Tibial nerve (tissue), 4 donors: ENCODE data around the gene PCYOX1L. TPM values are rescaled to one million over a fixed set of nuclear protein-coding genes. Genes with fewer than 3 reads are reported as not detected.

ENCODE experiments used
- DNase-seq, 2 donors: peaks; one replicate each; pipeline ENCODE4 v3.0.0-alpha.2; 2019; ENCODE audit warnings: low spot score in 2 of 2
- H3K27ac ChIP-seq, 4 donors: fragments of 200-600 bp; sonication (generic) in 3 of 4; one replicate each; pipeline ENCODE4 v1.5.1; 2017 to 2019; ENCODE audit warnings: mild to moderate bottlenecking in 1 of 4
- H3K27me3 ChIP-seq, 2 donors: fragments of 200-600 bp; sonication (generic) in 1 of 2; one replicate each; pipeline versions ENCODE4 v1.5.1 to v1.6.0; 2017 to 2019
- H3K36me3 ChIP-seq, 3 donors: fragments of 200-600 bp; sonication (generic); one replicate each; pipeline ENCODE4 v1.5.1; 2018 to 2019
- H3K4me1 ChIP-seq, 4 donors: fragments of 200-600 bp; sonication (generic) in 3 of 4; one replicate each; pipeline ENCODE4 v1.5.1; 2017 to 2019
- H3K4me3 ChIP-seq, 4 donors: fragments of 200-600 bp; sonication (generic) in 3 of 4; one replicate each; pipeline ENCODE4 v1.5.1; 2017 to 2019; ENCODE audit warnings: mild to moderate bottlenecking in 1 of 4, moderate library complexity in 1 of 4
- H3K9me3 ChIP-seq, 4 donors: fragments of 200-600 bp; sonication (generic) in 3 of 4; one replicate each; pipeline ENCODE4 v1.5.1; 2017 to 2019
- EP300 ChIP-seq, 2 donors: sonication (generic); formaldehyde crosslinking; IDR thresholded peaks; one replicate each; pipeline ENCODE4 v1.6.1; 2017; ENCODE audit warnings: antibody characterized with exemption in 2 of 2, mild to moderate bottlenecking in 1 of 2
- POLR2A ChIP-seq, 2 donors: fragments of 450-650 bp; IDR thresholded peaks; one replicate each; pipeline ENCODE4 v1.6.1; 2017; ENCODE audit warnings: antibody characterized with exemption in 2 of 2, mild to moderate bottlenecking in 2 of 2, moderate library complexity in 2 of 2
- WGBS, 2 donors: methylation state at CpG; one replicate each; pipeline ENCODE4 v1.1.5; 2018; 5-methylcytosine and 5-hydroxymethylcytosine counted together
- total RNA-seq, 4 donors: library from RNA; depleted of rRNA; stranded (reverse); fragments of >200 nt; gene quantifications; one replicate each; pipeline ENCODE4 v1.1.0, GENCODE V29; 2016
- TF ChIP-seq, protein P1 (sequence below), 5 experiments: fragments of 200-600 bp in 3 of 5; fragments of 450-650 bp in 2 of 5; sonication (generic) in 3 of 5; IDR thresholded peaks; one replicate each; pipeline ENCODE4 v1.5.1; 2016 to 2019; ENCODE audit warnings: antibody characterized with exemption in 5 of 5, mild to moderate bottlenecking in 3 of 5, moderate library complexity in 2 of 5

The PCYOX1L gene
- total RNA-seq, 4 donors from 2014 or later = 5.0 to 8.2 (median 6.7) TPM

DNA sequence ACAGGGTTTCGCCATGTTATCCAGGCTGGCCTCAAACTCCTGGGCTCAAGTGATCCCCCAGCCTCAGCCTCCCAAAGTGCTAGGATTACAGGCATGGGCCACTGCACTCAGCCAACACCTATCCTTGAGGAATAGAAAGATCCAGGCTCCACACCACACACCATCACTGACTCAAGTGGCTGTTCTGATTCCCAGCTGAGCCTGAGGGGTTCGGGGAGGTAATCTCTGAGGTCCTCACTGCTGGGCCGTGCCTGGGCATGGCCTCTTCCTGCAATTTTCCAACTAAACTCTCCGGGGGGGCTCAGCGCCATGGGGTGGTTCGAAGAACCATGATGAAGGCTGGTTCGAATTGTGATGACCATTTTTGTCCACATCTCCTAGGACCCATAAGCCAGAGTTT, 52.2 kb downstream of the PCYOX1L start:
- Histone ChIP-seq H3K36me3 (no peaks in the 10 kb centered on the region), H3K27me3 (no peaks in the 10 kb centered on the region), H3K4me1 (peaks cover 0 to 28% (median 0%) of the 10 kb centered on the region in 4 donors), H3K9me3 (no peaks in the 10 kb centered on the region), H3K4me3 (peak overlapping the region; percentile 30 to 57 (median 42)), H3K27ac (peak overlapping the region in 2 of 4 donors; percentile 89 to 90)
- no peak for DNase-seq
- TF ChIP-seq, protein P1, sequence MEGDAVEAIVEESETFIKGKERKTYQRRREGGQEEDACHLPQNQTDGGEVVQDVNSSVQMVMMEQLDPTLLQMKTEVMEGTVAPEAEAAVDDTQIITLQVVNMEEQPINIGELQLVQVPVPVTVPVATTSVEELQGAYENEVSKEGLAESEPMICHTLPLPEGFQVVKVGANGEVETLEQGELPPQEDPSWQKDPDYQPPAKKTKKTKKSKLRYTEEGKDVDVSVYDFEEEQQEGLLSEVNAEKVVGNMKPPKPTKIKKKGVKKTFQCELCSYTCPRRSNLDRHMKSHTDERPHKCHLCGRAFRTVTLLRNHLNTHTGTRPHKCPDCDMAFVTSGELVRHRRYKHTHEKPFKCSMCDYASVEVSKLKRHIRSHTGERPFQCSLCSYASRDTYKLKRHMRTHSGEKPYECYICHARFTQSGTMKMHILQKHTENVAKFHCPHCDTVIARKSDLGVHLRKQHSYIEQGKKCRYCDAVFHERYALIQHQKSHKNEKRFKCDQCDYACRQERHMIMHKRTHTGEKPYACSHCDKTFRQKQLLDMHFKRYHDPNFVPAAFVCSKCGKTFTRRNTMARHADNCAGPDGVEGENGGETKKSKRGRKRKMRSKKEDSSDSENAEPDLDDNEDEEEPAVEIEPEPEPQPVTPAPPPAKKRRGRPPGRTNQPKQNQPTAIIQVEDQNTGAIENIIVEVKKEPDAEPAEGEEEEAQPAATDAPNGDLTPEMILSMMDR (IDR thresholded peaks at IDR 0.05) = no peak
- TF ChIP-seq EP300 (IDR thresholded peaks at IDR 0.05) = no peak
- no peak for TF ChIP-seq POLR2A (IDR thresholded peaks at IDR 0.05)
- WGBS, 2 donors = 81 to 86% methylated on average over 7 of the region's 7 CpGs

- H3K4me3 ChIP-seq = peak overlapping the region in 3 of 4 donors; percentile 9 to 57 (median 50)
- H3K9me3 ChIP-seq = no peaks in the 10 kb centered on the region
- WGBS, 2 donors = 71 to 73% methylated on average over 15 of the region's 15 CpGs
- TF ChIP-seq, protein P1 (IDR thresholded peaks at IDR 0.05) = no peak
- TF ChIP-seq EP300 (IDR thresholded peaks at IDR 0.05) (peak in 1 of 2 donors; percentile 22), POLR2A (IDR thresholded peaks at IDR 0.05) (no peak)
- peaks cover 0 to 20% (median 0%) of the 10 kb centered on the region in 4 donors for H3K4me1 ChIP-seq
- no peaks in the 10 kb centered on the region for H3K36me3 ChIP-seq
- no peak for DNase-seq
- no peaks in the 10 kb centered on the region for H3K27me3 ChIP-seq
- peak overlapping the region in 3 of 4 donors; percentile 27 to 44 (median 42) for H3K27ac ChIP-seq
Measured at GRCh38 chr5:149410721-149411432, 53.0 kb downstream of the PCYOX1L start.

DNA sequence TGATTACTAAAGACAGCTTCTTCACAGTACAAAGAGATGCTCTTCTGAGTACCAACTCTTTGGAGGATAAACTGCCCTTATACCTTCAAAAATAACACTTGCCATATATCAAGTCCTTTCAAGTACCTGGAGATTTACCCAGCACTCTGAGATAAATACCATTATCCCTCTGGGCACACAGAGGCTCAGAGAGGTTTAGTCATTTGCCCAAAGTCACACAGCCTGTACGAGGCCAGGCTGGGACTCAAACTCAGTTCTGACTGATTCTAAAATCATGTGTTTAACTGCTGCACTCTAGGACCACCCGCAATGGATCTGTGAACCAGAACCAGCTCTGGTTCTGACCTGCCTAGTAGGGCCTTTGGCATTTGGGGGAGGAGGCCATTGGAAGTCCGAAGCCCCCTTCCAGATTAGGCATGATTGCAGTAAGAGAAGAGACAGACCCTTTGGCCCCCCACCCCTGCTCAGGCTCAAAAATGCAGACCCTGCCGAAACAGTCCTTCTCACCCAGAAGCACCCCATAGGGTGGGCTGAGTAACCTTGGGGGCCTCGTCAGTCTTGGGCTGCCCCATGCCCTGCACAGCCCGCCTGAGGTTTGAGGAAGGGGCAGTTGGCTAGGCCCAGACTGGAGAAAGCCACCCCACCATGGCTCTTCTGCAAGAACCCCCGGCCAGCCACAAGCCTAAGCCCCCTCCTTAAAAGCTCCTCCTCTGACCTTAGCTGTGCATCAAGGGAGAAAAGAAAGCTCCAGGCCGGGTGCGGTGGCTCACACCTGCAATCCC, 54.1 kb downstream of the PCYOX1L start:
- Histone ChIP-seq H3K4me3 (peak overlapping the region in 3 of 4 donors; percentile 5 to 57 (median 7)), H3K4me1 (peaks cover 0 to 17% (median under 1%) of the 10 kb centered on the region in 4 donors), H3K27me3 (no peaks in the 10 kb centered on the region), H3K27ac (peak overlapping the region in 3 of 4 donors; percentile 44 to 67 (median 56)), H3K36me3 (no peaks in the 10 kb centered on the region), H3K9me3 (no peaks in the 10 kb centered on the region)
- no peak for DNase-seq
- TF ChIP-seq EP300 (IDR thresholded peaks at IDR 0.05) (no peak), POLR2A (IDR thresholded peaks at IDR 0.05) (no peak)
- TF ChIP-seq, protein P1 (IDR thresholded peaks at IDR 0.05) = no peak
- 73 to 81% methylated on average over 8 to 9 of the region's 9 CpGs for WGBS, 2 donors

GRCh38 chr5:149412783-149413476, 55.1 kb downstream of the PCYOX1L start:
- Histone ChIP-seq H3K4me1 (peaks cover 0 to 27% (median 5%) of the 10 kb centered on the region in 4 donors), H3K27ac (peak overlapping the region in 3 of 4 donors; percentile 16 to 67 (median 44)), H3K9me3 (no peaks in the 10 kb centered on the region), H3K4me3 (peak overlapping the region in 2 of 4 donors; percentile 7 to 57), H3K36me3 (no peaks in the 10 kb centered on the region), H3K27me3 (no peaks in the 10 kb centered on the region)
- no peak for DNase-seq
- TF ChIP-seq, protein P1 (IDR thresholded peaks at IDR 0.05) = no peak
- peak in 1 of 2 donors; percentile 8 for TF ChIP-seq EP300 (IDR thresholded peaks at IDR 0.05)
- WGBS, 2 donors = 74 to 76% methylated on average over 7 to 8 of the region's 8 CpGs
